HK-2 (cell line): ENCODE measurements around the gene CA10.

ENCODE experiments used
- DNase-seq: peaks from one replicate; pipeline ENCODE4 v3.0.0-alpha.2; 2018; ENCODE audit not compliant: unreplicated experiment

CA10 gene

GRCh38 chr17:51951741-51952140, 206.8 kb downstream of the CA10 start:
- DNase-seq, result no peak

- DNase-seq, result peak; percentile 6
Observed at GRCh38 chr17:51948128-51948527, 210.4 kb downstream of the CA10 start.

DNA sequence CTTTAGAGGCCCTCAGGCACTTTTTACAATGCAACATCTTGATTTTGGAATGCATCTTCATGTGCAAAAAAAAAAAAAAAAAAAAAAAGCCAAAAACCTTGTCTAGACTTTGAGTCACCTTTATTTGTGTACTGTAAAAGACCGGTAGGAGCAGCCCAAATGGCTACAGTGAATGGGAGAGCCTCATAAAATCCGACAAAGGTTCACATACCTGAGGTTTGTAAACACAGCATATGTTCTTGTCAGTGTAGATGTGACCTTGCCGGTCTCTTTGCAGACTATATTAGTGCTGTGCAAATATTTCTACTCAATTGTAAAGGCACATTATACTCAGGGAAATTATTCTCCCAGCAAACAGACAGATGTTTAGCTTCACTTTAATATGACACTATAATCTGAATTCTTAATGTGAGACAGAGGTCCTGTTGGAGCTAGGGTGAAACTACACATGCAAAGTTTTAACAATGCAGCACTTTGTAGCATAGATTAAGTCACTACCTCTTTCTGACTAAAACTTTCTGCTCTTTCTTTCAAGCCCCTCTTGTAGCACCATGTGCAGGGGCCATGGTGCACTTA, 211.3 kb downstream of the CA10 start:
- no peak for DNase-seq

DNA sequence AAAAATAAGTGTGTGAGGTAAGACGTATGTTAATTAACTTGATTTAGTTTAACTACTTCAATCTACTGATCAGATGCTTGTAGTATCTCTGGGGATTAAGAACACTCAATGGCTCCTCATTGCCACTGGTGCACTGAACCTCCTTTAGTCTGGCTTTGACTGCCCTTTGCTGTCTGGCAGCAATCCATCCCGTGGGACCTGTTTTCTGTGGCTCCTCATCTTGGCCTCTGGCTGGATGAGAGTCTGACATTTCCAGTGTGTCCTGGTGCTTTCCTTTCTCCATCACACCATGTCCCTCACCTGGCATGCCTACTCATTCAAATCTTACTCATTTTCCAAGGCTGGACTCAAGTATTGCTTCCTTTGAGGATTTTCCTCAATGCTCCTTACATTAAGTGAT, 212.2 kb downstream of the CA10 start:
- no peak for DNase-seq

GRCh38 chr17:51941272-51941671, 217.2 kb downstream of the CA10 start:
- no peak for DNase-seq

DNA sequence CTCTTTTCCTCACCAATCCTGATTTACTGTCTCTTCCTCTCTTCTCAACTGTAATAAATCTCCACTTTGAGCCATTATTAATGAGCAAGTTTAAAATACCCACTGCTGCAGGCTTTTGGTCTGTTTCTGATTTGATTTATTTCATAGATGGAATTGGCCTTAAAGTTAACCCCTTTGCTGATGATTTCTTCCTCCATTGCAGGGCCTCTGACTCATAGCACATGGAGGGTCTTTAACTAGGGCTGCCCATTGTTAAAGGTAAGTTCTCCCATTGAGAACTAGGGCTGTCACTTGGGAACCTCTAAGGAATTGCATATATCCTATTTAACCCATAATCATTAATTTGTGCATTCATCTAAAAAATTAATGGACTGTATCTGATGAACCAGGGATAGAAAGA, 221.2 kb downstream of the CA10 start:
- no peak for DNase-seq

DNA sequence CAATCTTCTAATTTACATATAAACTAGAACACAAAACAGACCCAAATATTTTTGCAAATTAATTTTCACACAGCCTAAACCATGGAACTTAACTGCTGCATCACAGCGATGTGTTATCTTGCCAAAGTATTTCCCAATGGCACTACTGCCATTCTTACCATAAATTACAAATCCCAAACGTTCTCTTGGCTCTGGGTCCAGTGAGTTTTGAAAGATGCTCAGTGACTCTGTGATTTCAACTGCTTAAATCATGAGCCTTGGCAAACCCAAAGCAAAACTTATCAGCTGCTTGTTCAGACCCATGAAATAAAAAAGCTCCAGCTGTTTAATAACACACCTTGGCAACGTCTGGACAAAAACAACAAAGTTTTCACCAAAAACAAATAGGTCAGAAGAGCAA, 223.0 kb downstream of the CA10 start:
- DNase-seq, result no peak

GRCh38 chr17:51933647-51934046, 224.9 kb downstream of the CA10 start:
- no peak for DNase-seq

GRCh38 chr17:51926448-51926847, 232.1 kb downstream of the CA10 start:
- no peak for DNase-seq

DNA sequence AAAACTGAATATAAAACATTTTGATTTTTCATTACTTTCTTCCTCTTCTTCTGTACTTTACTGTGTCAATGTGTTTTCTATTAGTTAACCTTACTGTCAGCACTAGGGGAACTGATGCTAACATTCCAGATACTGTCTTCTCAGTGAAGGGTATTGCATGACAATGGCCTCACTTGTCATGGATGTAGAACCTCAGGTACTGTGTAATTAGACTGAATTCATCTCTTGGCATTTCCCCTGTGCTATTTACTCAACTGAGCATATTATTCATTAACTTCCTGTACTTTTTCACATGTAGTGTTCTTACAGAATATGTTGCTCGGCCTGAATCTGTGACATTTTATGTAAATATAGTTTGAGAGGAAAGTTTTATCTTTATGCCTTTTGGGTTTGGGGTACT, 237.0 kb downstream of the CA10 start:
- DNase-seq, result no peak

- no peak for DNase-seq
Observed at GRCh38 chr17:51914577-51914976, 243.9 kb downstream of the CA10 start.

DNA sequence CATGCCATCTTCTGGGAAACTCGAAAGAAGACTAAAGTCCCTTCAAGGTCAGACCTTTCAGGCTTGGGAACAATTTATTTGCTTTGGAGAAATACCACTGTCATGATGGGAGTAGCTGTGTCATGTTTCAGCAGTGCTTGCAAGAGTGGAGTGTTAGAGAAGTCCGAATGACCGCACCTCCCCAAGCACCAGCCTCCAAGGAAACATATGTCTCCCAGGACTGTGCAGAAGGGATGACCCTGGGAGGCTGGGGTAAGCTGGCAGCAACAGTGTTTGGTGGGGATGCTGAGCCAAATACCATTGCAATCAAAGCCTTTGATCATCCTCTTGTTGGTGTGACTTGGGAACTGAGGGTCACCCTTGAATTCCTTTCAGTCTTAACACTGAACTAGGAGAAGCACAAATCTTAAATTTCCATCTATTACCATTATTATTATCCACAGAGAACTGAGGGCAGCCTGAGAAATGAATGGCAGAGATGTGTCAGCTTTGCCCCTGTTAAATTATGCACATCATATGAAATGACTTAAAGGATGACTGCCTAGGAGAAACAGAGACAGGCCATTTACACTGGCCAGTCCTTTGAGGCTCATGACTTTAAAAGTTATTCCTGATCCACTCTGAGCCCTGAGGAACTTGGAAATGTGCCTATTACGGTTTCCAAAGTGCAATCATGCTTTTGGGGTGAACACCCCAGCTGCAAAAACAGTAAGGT, 244.9 kb downstream of the CA10 start:
- no peak for DNase-seq

DNA sequence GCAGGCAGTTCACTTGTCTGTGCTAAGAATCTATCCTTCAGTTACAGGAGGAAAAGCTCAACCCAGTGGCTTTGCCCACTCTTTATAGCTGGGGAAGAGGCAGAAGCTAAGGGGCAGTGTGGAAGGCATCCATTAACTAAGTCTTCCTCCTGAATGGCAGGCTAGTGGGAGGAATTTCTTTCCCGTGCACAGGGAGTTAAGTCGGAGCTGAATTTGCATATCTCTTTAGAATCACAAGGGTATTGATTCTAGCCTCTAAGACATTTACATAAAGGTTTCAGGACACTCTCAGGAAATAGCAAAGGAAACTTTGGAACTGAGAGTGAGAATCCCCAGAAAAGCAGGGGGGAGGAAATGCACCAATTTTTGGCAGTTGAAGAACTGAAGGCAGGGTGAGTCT, 245.6 kb downstream of the CA10 start:
- DNase-seq, result no peak

GRCh38 chr17:51911237-51911636, 247.3 kb downstream of the CA10 start:
- no peak for DNase-seq

DNA sequence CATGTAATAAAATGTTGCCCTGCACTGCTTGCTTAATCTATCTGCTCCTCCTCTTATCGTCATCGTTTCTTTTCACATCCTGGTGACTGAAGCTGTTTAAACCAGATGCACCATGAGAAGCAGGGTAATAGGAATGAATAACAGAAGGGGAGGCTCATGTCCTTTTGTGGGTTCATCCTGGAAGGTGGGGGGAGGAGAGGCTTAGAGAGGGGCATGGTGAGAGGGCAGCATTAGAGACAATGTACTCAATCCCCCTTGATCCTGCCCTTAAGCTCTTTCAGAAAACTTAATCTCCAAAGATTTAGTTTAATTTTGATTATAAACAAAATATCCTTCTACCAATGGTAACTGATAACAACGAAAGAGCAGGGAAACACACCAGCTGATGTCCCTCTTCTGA, 248.5 kb downstream of the CA10 start:
- DNase-seq, result no peak

- DNase-seq, result no peak
Observed at GRCh38 chr17:51908841-51909537, 249.5 kb downstream of the CA10 start.

- no peak for DNase-seq
Observed at GRCh38 chr17:51907041-51907440, 251.5 kb downstream of the CA10 start.

- DNase-seq, result no peak
Observed at GRCh38 chr17:51904379-51904778, 254.1 kb downstream of the CA10 start.

DNA sequence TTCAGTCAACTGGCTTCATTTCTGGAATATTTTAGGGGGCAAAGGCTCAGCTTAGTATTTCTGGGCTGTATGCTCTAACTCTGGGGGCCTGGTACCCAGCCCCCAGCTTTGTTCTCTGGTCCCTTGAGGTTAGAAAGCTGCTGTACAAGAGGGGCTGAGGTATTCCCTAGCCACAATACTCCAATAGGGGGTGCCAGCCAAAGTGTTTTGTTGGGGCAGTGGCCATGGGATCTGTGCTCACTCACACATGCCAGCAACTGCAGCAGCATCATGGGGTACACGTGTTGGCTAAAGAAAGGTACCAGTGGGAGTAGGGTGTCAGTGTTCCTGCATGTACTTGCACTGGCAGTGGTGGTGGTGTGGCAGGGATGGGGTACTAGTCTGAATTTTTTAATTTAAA, 257.3 kb downstream of the CA10 start:
- no peak for DNase-seq

DNA sequence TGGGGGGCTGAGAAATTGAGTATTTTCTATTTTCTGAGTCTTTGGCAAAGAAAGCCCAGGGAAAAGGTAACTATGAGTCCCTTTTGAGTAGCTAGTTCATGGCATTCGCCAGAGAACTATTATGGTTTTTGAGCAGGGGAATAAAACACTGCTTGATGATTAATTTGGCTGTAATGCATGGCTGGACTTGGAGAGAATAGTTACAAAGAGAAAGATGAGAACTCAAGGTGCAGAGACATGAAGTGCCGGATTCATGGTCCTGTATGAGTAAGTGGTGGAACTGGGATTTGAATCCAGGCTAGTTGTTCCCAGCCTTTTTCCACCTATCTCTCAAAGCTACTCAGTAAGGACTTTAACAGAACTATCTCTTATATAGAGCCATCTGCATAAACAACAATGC, 266.6 kb downstream of the CA10 start:
- DNase-seq, result no peak

DNA sequence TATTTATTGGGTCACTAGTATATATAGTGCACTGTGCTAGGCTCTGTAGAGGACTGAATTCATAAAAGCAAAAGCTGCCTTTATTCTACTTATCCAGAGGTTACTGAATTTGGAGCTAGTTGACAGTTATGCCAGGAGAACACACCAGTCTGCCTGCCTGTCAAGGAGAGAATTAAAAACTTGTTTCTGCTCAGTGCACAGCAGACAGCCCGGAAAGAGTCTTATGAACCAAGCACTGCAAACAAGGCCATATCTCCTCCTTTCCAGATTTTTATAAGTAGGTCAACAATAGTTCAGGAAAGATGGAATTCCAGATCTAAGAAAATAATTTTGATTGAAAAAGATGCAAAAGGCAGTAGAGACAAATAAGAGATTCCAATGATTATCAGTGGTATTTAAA, 267.8 kb downstream of the CA10 start:
- DNase-seq, result no peak

- no peak for DNase-seq
Observed at GRCh38 chr17:51888816-51889215, 269.7 kb downstream of the CA10 start.

DNA sequence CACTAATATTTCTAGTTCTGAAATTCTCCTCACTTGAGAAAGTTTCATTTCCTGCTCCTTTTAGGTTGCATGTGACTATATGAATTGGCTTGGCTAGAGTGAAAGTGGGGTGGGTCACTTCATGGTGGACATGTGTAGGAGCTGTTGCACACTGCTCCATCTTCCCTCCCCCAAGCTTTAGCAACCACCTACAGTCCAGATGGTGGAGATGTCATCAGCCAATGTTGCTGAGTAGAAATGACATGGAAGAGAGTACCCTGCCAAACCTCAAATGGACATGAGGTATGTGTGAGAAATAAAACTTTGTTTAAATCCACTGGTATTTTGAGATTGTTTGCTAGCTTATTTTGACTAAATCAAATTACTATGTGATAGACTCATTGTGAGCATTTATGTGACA, 281.5 kb downstream of the CA10 start:
- DNase-seq, result no peak
